Left renal cortex interstitium (tissue), 4 donors: ENCODE data around the gene ZNF407. TPM values are rescaled to one million over a fixed set of nuclear protein-coding genes. Genes with fewer than 3 reads are reported as not detected.

Experiments
- DNase-seq, 4 donors: peaks; one replicate each; pipeline ENCODE4 v3.0.0-alpha.2; 2013; ENCODE audit warnings: low read depth in 4 of 4, low spot score in 2 of 4, missing footprints in 1 of 4
- polyA plus RNA-seq, 4 donors: library from polyadenylated mRNA; unstranded; fragments of 120-200 nt; gene quantifications; one replicate each; pipeline ENCODE4 v1.2.1, GENCODE V29; 2013; ENCODE audit not compliant: insufficient read length in 4 of 4

Gene ZNF407
- polyA plus RNA-seq, 4 donors, result 9.8 to 10.1 (median 10.1) TPM

DNA sequence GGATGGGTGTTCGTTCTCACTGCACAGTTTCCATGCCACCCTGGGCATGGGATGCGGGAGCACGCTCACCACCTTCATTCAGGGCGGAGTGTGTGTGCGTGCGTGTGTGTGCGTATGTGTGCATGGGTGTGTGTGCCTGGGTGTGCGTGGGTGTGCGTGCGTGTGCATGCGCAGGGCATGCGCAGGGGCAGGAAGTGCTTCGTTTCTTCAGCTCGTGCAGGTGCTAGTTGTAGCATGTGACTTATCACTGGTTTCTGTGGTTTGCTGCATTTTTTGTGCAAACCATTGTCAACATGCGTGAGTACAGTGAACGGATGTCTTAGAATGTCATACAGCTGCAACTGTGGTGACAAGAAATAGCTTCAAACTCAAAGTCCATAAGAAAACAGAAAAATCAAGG is 431.8 kb downstream of the ZNF407 start:
- no peak for DNase-seq

DNA sequence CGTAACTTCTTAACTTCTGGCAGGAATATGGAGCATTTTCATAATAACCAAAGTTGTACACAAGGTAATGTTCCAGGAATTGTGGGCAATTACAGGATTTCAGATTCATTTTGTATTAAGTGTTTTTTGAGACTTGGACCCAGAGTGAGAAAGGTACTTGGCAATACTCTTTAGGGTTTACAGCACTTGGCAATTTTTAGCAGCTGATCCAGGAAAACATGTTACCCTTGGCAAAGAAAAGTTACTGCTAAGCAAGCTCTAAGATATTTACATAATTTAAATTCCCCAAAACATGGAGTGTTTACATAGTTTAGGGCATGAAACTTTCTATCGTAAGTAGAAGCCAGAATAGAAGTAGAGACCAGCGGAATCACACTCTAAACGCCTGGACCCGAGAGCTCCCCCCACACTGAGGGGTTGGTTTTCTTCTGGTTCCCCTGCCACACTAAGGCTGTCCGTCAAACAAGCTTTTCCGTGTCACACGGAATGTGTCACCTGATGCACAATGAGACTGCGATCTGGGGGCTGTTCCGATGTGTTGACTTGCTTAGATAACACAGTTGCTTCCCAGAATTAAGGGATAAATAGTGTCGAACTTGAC is 434.1 kb downstream of the ZNF407 start:
- DNase-seq, result no peak

- DNase-seq, result no peak
Measured at GRCh38 chr18:75033516-75033915, 435.8 kb downstream of the ZNF407 start.

GRCh38 chr18:75034937-75035336 is 437.3 kb downstream of the ZNF407 start:
- DNase-seq, result no peak

GRCh38 chr18:75035928-75036327 is 438.3 kb downstream of the ZNF407 start:
- no peak for DNase-seq

DNA sequence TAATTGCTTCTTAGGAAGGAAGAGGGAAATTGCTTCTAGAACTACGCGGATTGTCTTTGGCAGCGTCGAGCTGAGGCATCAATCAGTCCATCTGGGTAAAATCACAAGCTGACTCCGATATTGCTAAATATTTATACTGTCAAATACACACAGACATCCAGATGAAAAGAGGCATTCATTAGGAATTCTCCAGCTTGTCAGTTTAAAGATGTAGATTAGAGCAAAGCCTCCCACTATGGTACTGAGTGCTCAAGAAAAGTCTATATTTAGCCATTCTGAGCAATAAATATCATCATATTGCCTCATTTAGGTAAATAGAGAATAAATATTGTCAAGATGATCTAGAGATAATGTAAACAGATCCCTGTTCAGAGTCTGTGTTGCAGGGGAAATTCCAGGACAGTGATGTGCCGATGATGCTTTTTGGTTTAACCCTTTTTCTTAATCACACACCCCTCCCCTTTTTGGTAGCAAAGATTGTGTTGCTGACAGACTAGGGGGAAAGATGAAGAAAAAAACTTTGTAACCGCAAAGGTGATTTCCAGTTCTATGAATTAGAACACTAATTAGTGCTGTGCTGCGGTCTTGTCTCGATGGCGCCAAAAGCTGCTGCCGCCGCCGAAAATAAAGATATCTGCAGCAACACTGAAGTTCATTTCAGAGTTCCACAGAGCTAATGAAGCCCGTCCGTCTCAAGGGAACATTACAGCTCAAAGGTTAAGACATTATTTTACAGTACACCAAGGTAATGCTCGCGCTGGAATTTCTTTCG is 439.4 kb downstream of the ZNF407 start:
- DNase-seq, result no peak

DNA sequence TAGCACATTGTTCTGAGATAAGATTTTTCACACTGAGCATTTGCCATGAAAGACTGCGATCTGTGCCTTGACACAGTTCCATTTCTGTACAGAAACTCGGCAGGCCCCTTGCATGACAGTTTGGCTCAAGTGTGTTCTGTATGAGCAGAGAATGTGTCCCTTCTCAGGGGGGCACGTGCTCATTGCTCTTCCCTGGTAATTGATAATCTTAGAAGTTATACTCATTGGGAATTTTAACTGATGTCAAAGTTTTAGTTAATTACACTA is 440.0 kb downstream of the ZNF407 start:
- DNase-seq, result no peak

- DNase-seq, result no peak
Measured at GRCh38 chr18:75041586-75041985, 443.9 kb downstream of the ZNF407 start.

GRCh38 chr18:75043478-75043877 is 445.8 kb downstream of the ZNF407 start:
- DNase-seq, result no peak

DNA sequence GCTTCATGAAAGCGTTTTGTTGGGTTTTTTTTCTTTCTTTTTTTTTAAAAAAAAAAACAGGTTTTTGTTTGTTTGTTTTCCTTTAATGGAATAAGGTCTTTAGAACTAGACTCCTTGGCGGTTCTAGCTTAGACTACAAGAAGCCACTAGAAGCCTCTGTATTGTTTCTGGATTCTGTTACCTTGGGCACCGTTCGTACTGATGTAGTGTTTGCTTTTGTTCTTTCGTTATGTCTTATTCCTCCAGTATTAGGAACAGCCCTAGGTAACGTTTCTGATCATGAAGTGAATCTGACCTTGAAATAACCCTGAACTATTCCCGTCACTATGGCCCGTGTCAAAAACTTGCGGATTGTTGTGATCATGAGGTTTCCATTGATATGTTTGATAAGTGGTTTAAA is 446.6 kb downstream of the ZNF407 start:
- DNase-seq, result no peak

DNA sequence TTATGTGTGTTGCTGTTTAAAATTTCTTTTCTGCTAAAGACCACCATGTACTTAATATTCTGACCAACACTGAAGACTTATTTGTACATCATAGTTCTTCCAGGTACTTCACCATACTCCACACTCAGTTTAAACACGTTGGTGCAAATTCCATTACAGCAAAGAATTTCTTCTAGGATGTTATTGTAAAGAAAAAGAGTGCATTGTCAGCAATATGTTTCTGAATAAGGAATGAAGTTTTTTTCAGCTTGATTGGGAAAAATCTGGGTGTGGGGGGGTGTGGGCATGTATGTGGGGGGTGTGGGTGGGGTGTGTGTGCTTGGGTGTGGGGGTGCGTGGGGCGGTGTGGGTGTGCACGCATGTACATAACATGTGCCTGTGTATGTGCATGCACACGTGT is 447.1 kb downstream of the ZNF407 start:
- DNase-seq, result no peak

GRCh38 chr18:75045272-75045671 is 447.6 kb downstream of the ZNF407 start:
- DNase-seq, result no peak

DNA sequence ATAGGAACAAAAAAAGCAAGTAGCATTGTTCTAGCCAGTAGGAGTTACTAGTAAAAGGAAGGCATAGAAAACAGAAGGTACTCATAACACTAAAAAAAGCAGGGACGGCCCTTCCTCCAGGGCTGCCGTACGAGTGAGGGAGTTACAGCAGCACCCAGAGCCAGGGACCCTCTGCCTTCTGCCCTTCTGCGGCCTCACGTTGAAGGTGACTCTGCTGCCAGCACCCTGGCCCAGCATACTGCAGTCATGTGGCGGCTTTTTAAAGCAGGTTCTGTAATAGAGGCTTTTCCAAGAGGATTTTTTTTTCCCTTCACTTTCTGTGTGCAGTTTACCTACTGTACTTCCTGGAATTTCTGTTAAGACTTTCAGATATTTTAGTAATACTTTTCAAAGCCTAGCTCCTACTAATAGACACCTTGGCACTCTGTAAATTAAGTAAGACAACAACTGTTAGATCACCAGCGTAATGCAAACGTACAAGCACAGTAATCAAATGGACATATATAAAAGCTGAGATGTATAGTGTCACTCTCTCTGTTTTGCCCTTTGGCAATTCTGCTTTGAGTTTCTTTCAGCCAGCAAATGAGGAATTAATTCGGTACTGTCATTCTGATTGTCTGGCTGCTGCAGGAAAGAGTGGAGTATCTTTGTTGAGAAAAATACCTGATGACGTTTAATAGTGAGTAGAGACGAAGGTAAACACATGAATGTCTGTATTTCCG is 449.7 kb downstream of the ZNF407 start:
- DNase-seq, result no peak

DNA sequence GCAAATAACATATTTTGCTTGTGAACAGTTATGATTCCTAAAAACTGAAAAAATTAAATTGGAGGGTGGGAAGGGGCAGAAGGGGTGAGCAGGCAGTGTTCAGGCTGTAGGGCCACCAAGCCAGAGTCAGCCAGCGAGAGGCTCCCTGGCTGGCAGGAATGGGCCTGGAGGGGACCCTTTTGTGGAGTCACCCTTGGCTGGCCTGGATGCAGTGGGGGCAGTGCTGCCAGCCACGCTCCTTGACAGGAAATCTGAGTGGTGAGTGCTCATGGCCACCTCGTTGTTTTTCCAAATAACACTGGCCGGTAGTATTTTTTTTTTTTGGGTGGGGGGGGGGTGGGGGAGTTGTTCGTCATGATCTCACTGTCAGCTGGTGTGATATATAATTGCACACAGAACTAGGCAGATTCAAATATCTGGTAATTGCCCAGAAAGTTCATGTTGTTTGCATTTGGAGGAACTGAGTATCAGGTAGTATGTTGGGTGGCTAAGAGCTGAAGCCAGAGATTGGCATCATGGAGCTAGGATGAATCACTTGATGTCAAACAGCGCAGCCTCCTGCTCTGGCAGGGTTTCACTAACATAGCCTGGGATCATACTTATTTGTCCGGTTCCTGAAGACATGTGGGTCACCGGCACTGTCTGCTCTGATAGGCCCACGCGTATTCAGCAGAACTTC is 451.2 kb downstream of the ZNF407 start:
- DNase-seq, result no peak

DNA sequence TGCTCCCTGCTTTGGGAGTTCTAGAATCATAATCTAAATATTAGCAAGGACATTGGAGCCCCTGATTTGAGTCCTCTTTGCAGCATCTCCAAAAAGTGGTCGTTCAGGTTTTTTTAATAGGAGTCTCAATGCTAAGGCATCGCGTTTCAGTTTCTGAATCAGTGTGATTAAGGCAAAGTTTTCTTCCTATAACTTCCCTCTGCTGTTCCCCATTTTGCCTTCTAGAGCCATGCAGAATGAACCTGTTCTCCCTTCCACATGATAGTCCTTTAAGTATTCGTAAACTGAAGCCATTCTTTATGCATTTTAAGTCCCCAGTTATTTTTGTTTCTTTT is 451.8 kb downstream of the ZNF407 start:
- no peak for DNase-seq

- DNase-seq, result no peak
Measured at GRCh38 chr18:75051757-75052156, 454.1 kb downstream of the ZNF407 start.

DNA sequence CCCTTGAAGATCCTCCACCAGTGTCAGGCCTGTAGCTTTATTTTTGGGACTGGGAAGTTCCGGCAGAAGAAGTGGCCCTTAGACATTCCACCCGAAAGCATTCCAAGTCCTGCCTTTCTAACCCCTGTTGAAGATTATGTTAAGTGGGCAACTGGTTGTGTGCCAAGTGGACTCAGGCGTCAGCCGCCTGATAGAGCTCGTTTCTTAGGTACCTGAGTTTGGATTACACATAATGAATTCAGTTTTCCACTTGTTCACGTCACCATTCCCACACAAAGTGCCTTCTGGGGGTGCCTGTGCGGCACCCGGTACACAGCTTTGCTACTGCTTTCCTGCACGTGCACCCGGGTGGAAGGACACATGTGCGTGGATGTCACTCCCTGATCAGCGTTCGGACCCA is 454.8 kb downstream of the ZNF407 start:
- no peak for DNase-seq

DNA sequence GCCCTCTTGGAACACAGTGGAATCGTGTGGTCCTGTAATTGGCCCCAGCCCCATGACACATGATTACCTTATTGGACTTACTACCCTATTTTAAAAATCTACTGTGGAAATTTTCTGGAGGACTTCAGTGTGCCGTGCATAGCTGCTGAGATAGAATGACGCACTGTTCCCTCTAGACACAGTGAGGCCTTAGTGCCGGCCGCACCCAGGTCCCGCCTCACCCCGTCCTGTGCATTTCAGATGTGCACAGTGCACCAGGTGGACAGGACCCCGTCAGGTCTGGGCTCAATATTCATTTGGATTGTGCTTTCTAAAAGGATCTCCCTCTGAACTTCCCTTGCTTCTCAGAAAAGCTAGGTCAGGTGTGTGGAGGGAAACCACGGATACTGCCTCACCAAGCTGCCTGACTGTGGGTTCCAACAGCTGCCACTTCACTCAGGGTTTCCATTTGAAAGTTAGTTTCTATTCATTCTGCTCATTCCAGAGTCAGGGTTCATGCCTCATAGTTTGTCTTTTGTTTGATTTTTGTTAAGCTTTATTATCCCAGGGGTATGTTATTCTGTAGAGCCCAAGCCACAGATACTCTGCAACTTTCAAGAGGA is 455.5 kb downstream of the ZNF407 start:
- no peak for DNase-seq

DNA sequence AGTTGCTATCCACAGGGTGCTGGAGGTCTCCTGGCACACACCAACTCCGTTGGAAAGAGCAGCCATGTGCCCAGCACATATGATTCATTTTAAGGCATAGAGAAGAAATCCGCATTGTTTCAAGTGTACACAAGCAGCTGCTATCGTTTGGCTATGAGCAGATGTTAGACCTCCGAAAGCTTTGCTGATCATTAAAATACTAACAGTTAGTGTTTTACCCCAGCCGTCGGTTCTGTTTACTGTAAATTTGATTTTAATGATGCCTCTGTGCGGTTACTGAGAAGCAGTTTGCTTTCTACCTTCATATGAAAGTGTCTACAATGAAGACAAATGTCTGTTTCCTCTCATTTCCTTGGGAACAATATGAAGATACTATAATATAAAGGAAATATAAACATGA is 456.4 kb downstream of the ZNF407 start:
- no peak for DNase-seq

- DNase-seq, result no peak
Measured at GRCh38 chr18:75054611-75055010, 456.9 kb downstream of the ZNF407 start.
